ENCODE results near the gene NAXE. TPM values are rescaled to one million over a fixed set of nuclear protein-coding genes. Genes with fewer than 3 reads are reported as not detected.

Gene NAXE
- total RNA-seq, 1 donor from 2014 or later = 59.6 TPM

DNA sequence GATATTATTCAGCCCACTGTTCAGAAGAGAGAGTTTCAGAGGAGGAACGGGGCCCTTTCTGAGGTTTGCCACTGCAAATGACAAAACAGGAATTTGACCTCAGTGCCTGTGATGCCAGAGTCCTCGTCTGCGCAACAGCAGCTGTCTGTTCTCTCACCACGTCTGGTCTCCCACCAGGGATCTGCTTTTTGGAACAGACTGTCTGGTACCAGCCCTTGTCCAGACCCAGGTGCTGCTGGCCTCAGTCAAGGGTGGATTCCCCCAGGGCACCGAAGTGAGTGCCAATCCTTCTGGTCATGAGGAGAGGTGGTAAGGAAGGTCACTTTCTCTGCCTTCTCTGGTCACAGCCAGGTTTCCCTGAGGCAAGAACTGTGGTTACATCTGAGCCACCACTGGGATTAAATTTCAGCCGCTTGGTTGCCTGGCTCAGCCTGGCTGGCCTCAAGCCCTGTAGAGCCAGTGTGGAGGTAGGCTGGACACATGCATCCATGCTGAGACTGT, 48.1 kb downstream of the NAXE start:
- peaks cover 2% of the 10 kb centered on the region for H3K36me3 Mint-ChIP-seq (ENCODE audit: low read depth)
- no peak overlapping the region for H3K27ac Mint-ChIP-seq (ENCODE audit: unreplicated experiment)
- TF ChIP-seq, protein P1, sequence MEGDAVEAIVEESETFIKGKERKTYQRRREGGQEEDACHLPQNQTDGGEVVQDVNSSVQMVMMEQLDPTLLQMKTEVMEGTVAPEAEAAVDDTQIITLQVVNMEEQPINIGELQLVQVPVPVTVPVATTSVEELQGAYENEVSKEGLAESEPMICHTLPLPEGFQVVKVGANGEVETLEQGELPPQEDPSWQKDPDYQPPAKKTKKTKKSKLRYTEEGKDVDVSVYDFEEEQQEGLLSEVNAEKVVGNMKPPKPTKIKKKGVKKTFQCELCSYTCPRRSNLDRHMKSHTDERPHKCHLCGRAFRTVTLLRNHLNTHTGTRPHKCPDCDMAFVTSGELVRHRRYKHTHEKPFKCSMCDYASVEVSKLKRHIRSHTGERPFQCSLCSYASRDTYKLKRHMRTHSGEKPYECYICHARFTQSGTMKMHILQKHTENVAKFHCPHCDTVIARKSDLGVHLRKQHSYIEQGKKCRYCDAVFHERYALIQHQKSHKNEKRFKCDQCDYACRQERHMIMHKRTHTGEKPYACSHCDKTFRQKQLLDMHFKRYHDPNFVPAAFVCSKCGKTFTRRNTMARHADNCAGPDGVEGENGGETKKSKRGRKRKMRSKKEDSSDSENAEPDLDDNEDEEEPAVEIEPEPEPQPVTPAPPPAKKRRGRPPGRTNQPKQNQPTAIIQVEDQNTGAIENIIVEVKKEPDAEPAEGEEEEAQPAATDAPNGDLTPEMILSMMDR (IDR thresholded peaks at IDR 0.05) = no peak
- no peaks in the 10 kb centered on the region for H3K9me3 Mint-ChIP-seq (ENCODE audit: low read depth)
- no peak overlapping the region for H3K4me3 Mint-ChIP-seq (ENCODE audit: unreplicated experiment)
- H3K27me3 Mint-ChIP-seq (ENCODE audit: low read depth) = peaks cover 66% of the 10 kb centered on the region
- DNase-seq (ENCODE audit: low spot score) = no peak
- H3K4me1 Mint-ChIP-seq (ENCODE audit: low read depth) = peaks cover 23% of the 10 kb centered on the region

DNA sequence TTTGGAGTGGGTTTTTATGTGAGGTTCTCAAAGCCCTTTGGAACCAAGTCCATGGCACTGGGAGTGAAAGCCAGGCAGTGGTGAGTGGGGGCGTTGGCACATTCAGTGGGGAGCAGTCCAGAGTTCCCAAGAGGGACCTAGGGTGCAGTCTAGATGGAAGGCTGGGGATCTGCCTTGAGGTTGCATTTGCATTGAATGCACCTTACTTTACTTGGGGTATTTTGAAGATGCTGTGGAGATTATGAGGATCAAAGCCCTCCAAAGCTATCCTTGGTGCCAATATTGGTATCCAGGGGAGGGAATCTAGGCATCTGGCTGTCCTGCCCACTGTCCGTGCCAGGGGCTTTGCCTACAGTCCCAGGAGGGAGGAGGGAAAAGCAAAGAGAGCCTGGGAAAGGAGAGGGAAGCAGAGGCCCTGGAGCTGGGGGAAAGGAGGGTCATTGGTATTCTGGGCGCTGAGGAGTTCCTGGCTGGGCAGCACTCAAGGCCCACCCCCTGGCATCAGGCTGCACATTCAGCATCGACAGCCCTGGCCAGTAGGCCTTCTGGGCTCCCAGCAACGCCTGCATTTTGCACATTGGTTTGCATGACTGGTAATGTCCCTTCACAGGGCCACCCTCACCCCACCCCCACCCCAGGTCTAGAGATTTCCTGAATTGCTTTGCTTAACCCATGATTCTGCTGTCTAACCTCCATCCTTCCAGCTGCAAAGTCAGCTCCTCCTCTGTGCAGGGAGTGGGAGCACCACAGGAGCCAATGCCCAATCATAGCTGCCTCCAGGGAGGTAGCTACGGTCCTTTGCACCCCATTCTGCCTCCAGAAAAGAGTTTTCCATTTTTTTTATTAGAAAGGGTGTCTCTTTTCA, 49.5 kb downstream of the NAXE start:
- H3K9me3 Mint-ChIP-seq (ENCODE audit: low read depth) = no peaks in the 10 kb centered on the region
- DNase-seq (ENCODE audit: low spot score) = no peak
- TF ChIP-seq, protein P1 (IDR thresholded peaks at IDR 0.05) = no peak
- H3K36me3 Mint-ChIP-seq (ENCODE audit: low read depth) = peaks cover 2% of the 10 kb centered on the region
- no peak overlapping the region for H3K27ac Mint-ChIP-seq (ENCODE audit: unreplicated experiment)
- peak overlapping the region; percentile 60 for H3K4me3 Mint-ChIP-seq (ENCODE audit: unreplicated experiment)
- H3K4me1 Mint-ChIP-seq (ENCODE audit: low read depth) = peaks cover 23% of the 10 kb centered on the region
- H3K27me3 Mint-ChIP-seq (ENCODE audit: low read depth) = peaks cover 71% of the 10 kb centered on the region

- no peak for DNase-seq (ENCODE audit: low spot score)
- peak within 1 kb of the TSS; percentile 65 for H3K4me3 Mint-ChIP-seq (ENCODE audit: unreplicated experiment)
Observed at GRCh38 chr1:156641761-156642264, 50.2 kb downstream of the NAXE start, which contains the start of gene BCAN. TSS of gene BCAN (plus strand) at chr1:156642117. CDS start at chr1:156646055, 3,938 bp downstream.

DNA sequence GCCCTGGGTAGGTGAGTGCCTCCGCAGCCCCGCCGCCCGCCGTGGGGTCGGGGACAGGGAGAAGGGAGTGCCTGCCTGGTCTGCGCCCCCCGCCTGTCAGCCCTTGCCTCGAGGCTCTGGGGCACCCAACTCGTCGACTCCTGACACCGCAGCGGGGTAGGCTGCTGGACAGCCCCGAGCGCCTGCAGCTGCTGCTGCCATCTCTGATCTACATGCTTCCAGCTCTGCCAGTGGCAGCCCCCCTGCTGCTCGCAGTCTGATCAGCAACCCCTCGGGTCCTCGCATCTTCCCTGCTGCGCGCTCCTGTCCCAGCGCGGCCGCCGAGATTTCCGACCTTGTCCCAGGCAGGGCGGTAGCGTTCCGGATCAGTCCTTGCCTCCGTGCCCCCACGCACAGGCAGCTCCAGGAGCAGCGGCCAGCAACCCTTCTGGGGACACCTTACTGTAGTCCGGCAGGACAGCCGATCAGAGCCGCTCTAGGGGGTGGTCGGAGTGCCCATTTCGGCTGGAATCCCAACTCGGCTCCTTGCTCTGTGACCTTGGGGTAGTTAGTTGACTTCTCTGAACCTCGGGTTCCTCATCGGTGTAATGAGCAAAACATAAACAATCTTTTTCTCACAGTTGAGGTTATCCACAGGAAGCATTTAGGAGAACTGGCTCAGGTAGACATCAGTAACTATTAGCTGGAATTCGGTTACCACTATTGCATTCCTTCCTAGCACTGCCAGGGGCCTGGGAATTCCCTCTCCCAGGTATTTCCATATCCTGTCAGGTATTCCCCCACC, 50.9 kb downstream of the NAXE start:
- peaks cover 23% of the 10 kb centered on the region for H3K4me1 Mint-ChIP-seq (ENCODE audit: low read depth)
- no peaks in the 10 kb centered on the region for H3K9me3 Mint-ChIP-seq (ENCODE audit: low read depth)
- H3K4me3 Mint-ChIP-seq (ENCODE audit: unreplicated experiment) = peak overlapping the region; percentile 65
- peaks cover 2% of the 10 kb centered on the region for H3K36me3 Mint-ChIP-seq (ENCODE audit: low read depth)
- no peak for DNase-seq (ENCODE audit: low spot score)
- no peak overlapping the region for H3K27ac Mint-ChIP-seq (ENCODE audit: unreplicated experiment)
- TF ChIP-seq, protein P1 (IDR thresholded peaks at IDR 0.05) = no peak
- H3K27me3 Mint-ChIP-seq (ENCODE audit: low read depth) = peaks cover 70% of the 10 kb centered on the region

More at GRCh38 chr1:156641761-156642264, 50.2 kb downstream of the NAXE start, which contains the start of gene BCAN:
- Mint-ChIP-seq H3K36me3 (ENCODE audit: low read depth) (peaks cover 2% of the 10 kb centered on the region), H3K9me3 (ENCODE audit: low read depth) (no peaks in the 10 kb centered on the region), H3K27me3 (ENCODE audit: low read depth) (peaks cover 68% of the 10 kb centered on the region), H3K27ac (ENCODE audit: unreplicated experiment) (no peak within 1 kb of the TSS), H3K4me1 (ENCODE audit: low read depth) (peaks cover 23% of the 10 kb centered on the region)
- TF ChIP-seq, protein P1 (IDR thresholded peaks at IDR 0.05) = no peak

Measured in chondrocyte (in vitro differentiated cells).